PC-9 (cell line): ENCODE measurements around the gene FARSA. TPM values are rescaled to one million over a fixed set of nuclear protein-coding genes. Genes with fewer than 3 reads are reported as not detected.
"Not testable (repeated sequence)": the region's sequence is repeated elsewhere in the genome, so short reads cannot be mapped to it uniquely, and the experiment has no call there.

Source experiments
- BruUV-seq: library from RNA; stranded (reverse); fragments of 400-500 nt; replicated peaks from 2 replicates; lab custom pipeline; 2021; lab: Mats Ljungman, UMichigan
- CTCF ChIA-PET: fragments of 300-600 bp; sonication (Branson Sonifier 250); formaldehyde crosslinking; loops from one replicate; lab custom pipeline; 2022; ENCODE audit warnings: antibody characterized with exemption; lab: Charles Lee
- POLR2A ChIA-PET: fragments of 300-600 bp; sonication (Branson Sonifier 250); formaldehyde crosslinking; loops from one replicate; lab custom pipeline; 2022; ENCODE audit warnings: antibody characterized with exemption; ENCODE audit not compliant: unreplicated experiment; lab: Charles Lee
- DNase-seq, 2 experiments: peaks; one replicate each; pipeline versions ENCODE4 v3.0.0 to v3.0.0-alpha.2; 2015 to 2022; ENCODE audit warnings: mixed read lengths in 1 of 2
- H2AFZ ChIP-seq: fragments of 200-600 bp; sonication (generic); 2 replicates; pipeline ENCODE4 v1.8.1; 2017; ENCODE audit warnings: antibody characterized with exemption
- H3F3A ChIP-seq: fragments of 200-600 bp; sonication (generic); 2 replicates; pipeline ENCODE4 v1.8.1; 2017; ENCODE audit warnings: antibody characterized with exemption, mild to moderate bottlenecking, low read depth; ENCODE audit not compliant: insufficient read depth
- H3K27ac ChIP-seq: fragments of 200-600 bp; sonication (generic); 2 replicates; pipeline ENCODE4 v1.6.1; 2016; ENCODE audit warnings: mixed run types
- H3K27me3 ChIP-seq: fragments of 200-600 bp; sonication (generic); 2 replicates; pipeline ENCODE4 v1.6.1; 2016; ENCODE audit warnings: low read depth, mixed run types; ENCODE audit not compliant: insufficient read depth
- H3K36me3 ChIP-seq: fragments of 200-600 bp; sonication (generic); 2 replicates; pipeline ENCODE4 v1.6.1; 2016; ENCODE audit warnings: low read depth, mixed run types
- H3K4me1 ChIP-seq: fragments of 200-600 bp; sonication (generic); replicated peaks from 2 replicates; pipeline ENCODE4 v1.6.1; 2016; ENCODE audit warnings: mixed run types; ENCODE audit not compliant: insufficient read depth
- H3K4me2 ChIP-seq: fragments of 200-600 bp; sonication (generic); 2 replicates; pipeline ENCODE4 v1.6.1; 2017; ENCODE audit warnings: mixed run types
- H3K4me3 ChIP-seq: fragments of 200-600 bp; sonication (generic); 2 replicates; pipeline ENCODE4 v1.6.1; 2016; ENCODE audit warnings: mixed run types
- H3K79me2 ChIP-seq: fragments of 200-600 bp; sonication (generic); 2 replicates; pipeline ENCODE4 v1.6.1; 2017; ENCODE audit warnings: low read depth, mixed run types
- H3K9me2 ChIP-seq: fragments of 200-600 bp; sonication (generic); 2 replicates; pipeline ENCODE4 v1.8.1; 2017; ENCODE audit warnings: mild to moderate bottlenecking; ENCODE audit not compliant: insufficient read depth
- H3K9me3 ChIP-seq: fragments of 200-600 bp; sonication (generic); 2 replicates; pipeline ENCODE4 v1.8.1; 2016; ENCODE audit warnings: low read depth; ENCODE audit not compliant: insufficient read depth
- H4K20me1 ChIP-seq: fragments of 200-600 bp; sonication (generic); 2 replicates; pipeline ENCODE4 v1.8.1; 2017; ENCODE audit not compliant: insufficient read depth
- CTCF ChIP-seq: fragments of 200-600 bp; sonication (generic); conservative IDR thresholded peaks from 2 replicates; pipeline ENCODE4 v1.6.1; 2017; ENCODE audit warnings: mixed run types, antibody characterized with exemption, mild to moderate bottlenecking, moderate library complexity
- EZH2 ChIP-seq: fragments of 200-600 bp; sonication (generic); IDR thresholded peaks from 2 replicates; pipeline ENCODE4 v1.8.0; 2017; ENCODE audit warnings: antibody characterized with exemption, low read depth
- intact Hi-C: fragments of 100-400 bp; cut with micrococcal nuclease; formaldehyde crosslinking; loops from one replicate; pipeline ENCODE4 v1.10.0; 2022; ENCODE audit not compliant: unreplicated experiment
- total RNA-seq: library from RNA; stranded (reverse); gene quantifications from 2 replicates; pipeline ENCODE4 v1.2.3, GENCODE V29; 2021

FARSA gene
- total RNA-seq, 1 experiment from 2014 or later = 53.7 TPM

GRCh38 chr19:12965017-12965811 is 31.7 kb upstream of the FARSA start:
- POLR2A ChIA-PET = interaction anchor here (0.5 to 0.9 kb wide), 3 partner anchors 12 to 313 kb away, joined by 3 to 5 read pairs (median 4); no protein-coding TSS in a partner anchor
- TF ChIP-seq EZH2 (no peak), CTCF (peak; percentile 96)
- H3K36me3 ChIP-seq = no peaks in the 10 kb centered on the region
- H3K27me3 ChIP-seq = no peaks in the 10 kb centered on the region
- H4K20me1 ChIP-seq = no peaks in the 10 kb centered on the region
- peak overlapping the region; percentile 58 for H3K4me3 ChIP-seq
- H3K9me3 ChIP-seq = no peaks in the 10 kb centered on the region
- peak; percentile 63 to 86 for DNase-seq
- CTCF ChIA-PET = interaction anchor here (0.5 to 1.5 kb wide), 11 partner anchors 13 to 249 kb away, joined by 3 to 7 read pairs (median 4); partner anchors contain the start of genes CALR and GCDH
- no peaks in the 10 kb centered on the region; the same call in 1 of the 2 replicates for H3K4me1 ChIP-seq
- H3K4me2 ChIP-seq = peak overlapping the region; percentile 95
- no TSS peak for BruUV-seq
- H3F3A ChIP-seq = peaks cover 9% of the 10 kb centered on the region; the same call in 1 of the 2 replicates
- H2AFZ ChIP-seq = peak overlapping the region; percentile 89
- intact Hi-C loops = loop anchor here (2.0 kb wide), 1 partner anchor 80 kb away; no protein-coding TSS in a partner anchor
- no peak overlapping the region for H3K27ac ChIP-seq
- H3K79me2 ChIP-seq = no peaks in the 10 kb centered on the region
- H3K9me2 ChIP-seq = no peaks in the 10 kb centered on the region

GRCh38 chr19:12959481-12959880 is 26.0 kb upstream of the FARSA start:
- Histone ChIP-seq H2AFZ (no peak overlapping the region), H3K4me3 (no peak overlapping the region), H4K20me1 (peaks cover 2% of the 10 kb centered on the region), H3K9me2 (no peaks in the 10 kb centered on the region), H3F3A (peaks cover 42% of the 10 kb centered on the region), H3K4me2 (no peak overlapping the region), H3K4me1 (peaks cover 18% of the 10 kb centered on the region), H3K79me2 (peaks cover 32% of the 10 kb centered on the region), H3K27me3 (no peaks in the 10 kb centered on the region), H3K9me3 (no peaks in the 10 kb centered on the region), H3K27ac (no peak overlapping the region), H3K36me3 (no peaks in the 10 kb centered on the region)
- no TSS peak for BruUV-seq
- CTCF ChIA-PET = no interaction called here
- POLR2A ChIA-PET = interaction anchor here (0.6 kb wide), 1 partner anchor 44 kb away, joined by 6 read pairs; no protein-coding TSS in a partner anchor
- TF ChIP-seq EZH2 (no peak), CTCF (no peak)
- intact Hi-C loops = no loop called here
- no peak for DNase-seq

GRCh38 chr19:12957389-12957952 is 24.0 kb upstream of the FARSA start:
- CTCF ChIA-PET, H3K27me3 ChIP-seq, BruUV-seq, H3K9me3 ChIP-seq, H3K36me3 ChIP-seq, H3K9me2 ChIP-seq, DNase-seq, POLR2A ChIA-PET, intact Hi-C loops: not testable (repeated sequence)
- Histone ChIP-seq H3K27ac (peak overlapping the region; percentile 69), H4K20me1 (peaks cover 12% of the 10 kb centered on the region), H3K79me2 (peaks cover 45% of the 10 kb centered on the region), H2AFZ (peak overlapping the region; percentile 96), H3F3A (peaks cover 56% of the 10 kb centered on the region), H3K4me3 (peak overlapping the region; percentile 91), H3K4me2 (peak overlapping the region; percentile 95), H3K4me1 (peaks cover 18% of the 10 kb centered on the region)
- TF ChIP-seq CTCF = 0 out of 2 replicates have a peak, but pooled peaks have one; percentile 15
